ENCODE measurements around the gene XYLB.
A peak's percentile ranks its signal among the peaks of the same experiment; 100 is the strongest.
"Not testable (repeated sequence)": the region's sequence is repeated elsewhere in the genome, so short reads cannot be mapped to it uniquely, and the experiment has no call there.

XYLB gene

GRCh38 chr3:38346587-38347410 is at the start of gene XYLB:
TSS of gene XYLB (plus strand) at chr3:38346785. CDS start at chr3:38346869, 84 bp downstream.
- peak; percentile 71 for DNase-seq

- DNase-seq, result not testable (repeated sequence)
Measured at GRCh38 chr3:38297053-38297452, 49.5 kb upstream of the XYLB start.

GRCh38 chr3:38297537-38297936 is 49.0 kb upstream of the XYLB start:
- no peak for DNase-seq

- DNase-seq, result no peak
Measured at GRCh38 chr3:38297947-38298711, 48.5 kb upstream of the XYLB start.

- no peak for DNase-seq
Measured at GRCh38 chr3:38306941-38307340, 39.6 kb upstream of the XYLB start.

GRCh38 chr3:38307599-38307998 is 39.0 kb upstream of the XYLB start:
- DNase-seq, result no peak

- no peak for DNase-seq
Measured at GRCh38 chr3:38308456-38308855, 38.1 kb upstream of the XYLB start.

- DNase-seq, result no peak
Measured at GRCh38 chr3:38311476-38311875, 35.1 kb upstream of the XYLB start.

GRCh38 chr3:38311941-38312340 is 34.6 kb upstream of the XYLB start:
- DNase-seq, result no peak

- no peak for DNase-seq
Measured at GRCh38 chr3:38312356-38312755, 34.2 kb upstream of the XYLB start.

- no peak for DNase-seq
Measured at GRCh38 chr3:38313263-38313662, 33.3 kb upstream of the XYLB start.

- no peak for DNase-seq
Measured at GRCh38 chr3:38313695-38314094, 32.9 kb upstream of the XYLB start.

GRCh38 chr3:38314112-38314763 is 32.3 kb upstream of the XYLB start:
- DNase-seq, result no peak

GRCh38 chr3:38314764-38315487 is 31.7 kb upstream of the XYLB start:
- no peak for DNase-seq

- DNase-seq, result no peak
Measured at GRCh38 chr3:38315488-38316230, 30.9 kb upstream of the XYLB start.

GRCh38 chr3:38316356-38317191 is 30.0 kb upstream of the XYLB start:
- DNase-seq, result no peak

- no peak for DNase-seq
Measured at GRCh38 chr3:38317192-38317759, 29.3 kb upstream of the XYLB start.

GRCh38 chr3:38318766-38319671 is 27.6 kb upstream of the XYLB start:
- DNase-seq, result no peak

GRCh38 chr3:38320638-38321037 is 25.9 kb upstream of the XYLB start:
- not testable (repeated sequence) for DNase-seq

- DNase-seq, result no peak
Measured at GRCh38 chr3:38323060-38323459, 23.5 kb upstream of the XYLB start.
